CD4-positive, alpha-beta T cell treated with Interleukin-12 subunit alpha and Interleukin-12 subunit beta, for 1 hour (primary cell): ENCODE data around the gene SEMA3D.

Source experiments
- DNase-seq: peaks from one replicate; pipeline ENCODE4 v3.0.0-alpha.2; 2020

SEMA3D gene

DNA sequence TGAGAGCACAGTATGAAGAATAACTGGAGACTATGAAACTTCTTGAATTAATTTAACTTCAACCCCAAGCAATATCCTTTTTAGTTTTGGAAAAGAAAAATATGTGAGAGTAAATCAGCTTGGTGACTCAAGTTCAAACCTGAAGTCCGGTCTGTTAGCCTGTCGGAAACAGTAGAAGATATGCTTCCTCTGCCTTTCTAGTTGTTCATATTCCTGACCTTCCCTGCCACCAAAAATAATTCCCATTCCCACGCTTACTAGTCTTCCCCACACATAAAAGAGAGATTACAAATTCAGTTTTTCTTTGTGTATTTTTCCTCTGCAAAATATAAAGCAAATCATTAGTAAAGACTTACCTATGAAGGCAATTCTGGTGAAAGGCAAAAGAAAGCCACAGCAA, 3.6 kb downstream of the SEMA3D start:
- no peak for DNase-seq

DNA sequence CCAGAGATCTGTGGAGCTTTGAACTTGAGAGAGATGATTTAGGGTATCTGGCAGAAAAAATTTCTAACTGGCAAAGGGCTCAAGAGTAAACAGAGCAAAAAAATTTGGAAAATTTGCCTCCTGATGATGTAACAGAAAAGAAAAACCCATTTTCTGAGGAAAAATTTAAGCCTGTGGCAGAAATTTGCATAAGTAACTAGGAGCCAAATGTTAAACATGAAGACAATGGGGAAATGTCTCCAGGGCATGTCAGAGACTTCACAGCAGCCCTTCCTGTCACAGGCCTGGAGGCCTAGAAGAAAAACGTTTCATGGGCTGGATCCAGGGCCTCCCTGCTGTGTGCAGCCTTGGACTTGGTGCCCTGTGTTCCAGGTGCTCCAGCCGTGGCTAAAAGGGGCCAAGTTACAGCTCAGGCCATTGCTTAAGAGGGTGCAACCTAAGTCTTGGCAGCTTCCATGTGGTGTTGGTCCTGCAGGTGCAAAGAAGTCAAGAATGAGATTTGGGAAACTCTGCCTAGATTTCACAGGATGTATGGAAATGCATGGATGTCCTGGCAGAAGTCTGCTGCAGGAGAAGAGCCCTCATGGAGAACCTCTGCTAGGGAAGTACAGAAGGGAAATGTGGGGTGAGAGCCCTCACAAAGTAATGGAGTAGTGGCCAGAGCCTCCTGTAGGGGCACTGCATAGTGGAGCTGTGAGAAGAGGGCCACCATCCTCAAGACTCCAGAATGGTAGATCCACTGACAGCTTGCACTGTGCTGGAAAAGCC, 8.1 kb downstream of the SEMA3D start:
- DNase-seq, result no peak

DNA sequence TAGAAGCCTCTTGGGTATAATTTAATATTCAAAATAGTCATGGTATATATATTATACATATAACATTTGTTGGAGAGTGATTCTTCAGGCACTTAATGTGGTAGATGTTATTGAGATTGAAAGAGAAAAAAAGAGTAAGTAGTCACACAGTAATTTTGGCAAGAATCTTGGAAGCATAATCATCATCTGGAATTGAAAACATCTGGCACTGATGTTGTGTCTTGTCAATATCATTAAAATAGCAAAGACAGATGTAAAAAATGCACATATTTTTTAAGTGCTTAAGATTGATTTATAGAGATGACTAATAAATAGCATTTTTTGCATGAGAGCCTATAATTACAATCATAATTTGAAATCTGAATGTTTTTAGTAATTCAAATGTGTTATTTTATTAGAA, 9.5 kb downstream of the SEMA3D start:
- DNase-seq, result no peak

DNA sequence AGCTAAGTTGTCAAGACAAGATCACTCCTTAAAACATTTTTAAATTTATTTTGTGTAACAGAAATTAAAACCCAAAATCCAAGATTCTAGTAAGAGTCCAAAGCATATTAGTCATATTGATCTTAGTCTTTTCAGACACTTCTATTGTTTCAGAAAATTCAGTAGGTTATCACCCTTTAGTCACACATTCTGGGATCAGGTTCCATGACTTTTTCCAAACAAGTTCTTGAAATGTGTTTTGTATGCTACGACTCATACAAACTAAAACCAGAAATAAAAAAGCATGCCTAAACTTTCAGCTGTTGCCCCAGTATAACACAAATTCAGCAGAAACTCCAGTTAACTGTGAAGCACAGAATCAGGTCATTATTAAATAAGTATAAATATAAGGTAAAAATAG, 10.7 kb downstream of the SEMA3D start:
- DNase-seq, result no peak

DNA sequence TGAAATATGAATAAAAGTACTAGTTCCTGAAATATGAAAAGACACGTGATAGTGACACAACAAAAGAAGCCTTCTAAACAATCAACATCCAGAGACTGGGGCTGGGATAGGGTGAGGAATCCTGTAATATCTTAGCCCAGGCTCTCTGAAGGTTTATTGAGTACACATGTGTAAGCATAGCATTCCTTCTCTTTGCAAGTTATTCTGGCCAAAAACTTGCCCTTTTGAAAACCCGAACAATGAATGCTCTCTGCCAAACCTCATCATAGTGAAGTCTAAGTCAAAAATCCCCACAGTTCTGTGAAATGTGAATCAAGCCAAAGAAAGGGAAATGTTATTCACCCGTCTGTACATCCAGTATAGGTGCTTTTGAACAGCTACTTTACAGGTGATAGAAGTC, 11.6 kb downstream of the SEMA3D start:
- DNase-seq, result no peak

DNA sequence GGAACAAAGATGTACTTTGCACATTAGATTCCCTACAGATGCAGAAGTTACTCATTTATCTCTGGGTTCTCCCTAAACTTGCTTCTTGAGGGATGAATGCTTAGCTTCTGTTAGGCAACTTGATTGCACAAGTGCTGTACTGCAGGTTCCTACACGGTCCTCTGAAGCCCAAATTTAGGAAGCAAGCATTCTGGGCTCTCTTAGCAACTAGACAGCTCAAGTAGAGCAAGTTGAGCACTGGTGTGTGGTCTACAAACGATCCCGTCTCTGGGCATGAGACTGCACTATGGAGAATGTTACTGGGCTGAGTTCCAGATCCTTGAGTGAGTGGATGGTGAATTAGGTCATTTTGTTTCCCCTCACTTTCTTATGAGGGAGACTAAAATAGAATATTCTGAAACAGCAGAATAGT, 14.3 kb downstream of the SEMA3D start:
- DNase-seq, result no peak

DNA sequence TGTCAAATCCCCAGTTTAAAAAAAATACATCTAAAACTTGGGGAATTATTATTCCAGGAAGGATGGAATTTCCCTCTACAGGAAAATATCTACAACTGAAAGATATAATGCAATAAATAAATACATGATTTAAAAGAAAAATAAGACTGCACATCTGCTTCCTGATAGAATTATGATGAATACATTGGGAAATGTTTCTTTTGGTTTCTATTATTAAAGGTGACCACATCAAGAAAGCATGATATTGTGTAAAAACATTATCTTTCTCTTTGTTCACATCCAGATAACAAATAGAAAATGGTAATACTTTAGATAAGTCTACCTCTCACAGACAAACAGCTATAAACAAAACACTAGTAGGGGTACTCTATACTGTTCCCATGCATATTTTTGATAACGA, 19.2 kb downstream of the SEMA3D start:
- DNase-seq, result no peak

DNA sequence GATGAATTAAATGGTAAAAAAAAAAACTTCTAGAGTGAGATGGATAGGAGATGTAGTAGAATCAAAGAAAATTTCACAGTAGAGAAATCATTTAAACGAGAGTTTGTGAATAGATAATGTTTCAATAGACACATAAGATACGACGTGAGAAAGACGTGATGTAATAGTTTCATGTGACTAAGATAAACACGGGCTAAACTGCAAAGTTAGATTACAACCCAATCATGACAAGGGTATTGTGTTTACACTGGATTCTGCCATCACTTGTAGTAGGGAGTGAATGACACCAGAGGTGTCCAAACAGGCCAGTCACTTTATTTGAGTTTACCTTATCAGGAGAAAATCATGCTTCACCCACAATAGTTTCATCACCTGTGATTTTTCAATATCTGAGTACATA, 21.6 kb downstream of the SEMA3D start:
- DNase-seq, result no peak

DNA sequence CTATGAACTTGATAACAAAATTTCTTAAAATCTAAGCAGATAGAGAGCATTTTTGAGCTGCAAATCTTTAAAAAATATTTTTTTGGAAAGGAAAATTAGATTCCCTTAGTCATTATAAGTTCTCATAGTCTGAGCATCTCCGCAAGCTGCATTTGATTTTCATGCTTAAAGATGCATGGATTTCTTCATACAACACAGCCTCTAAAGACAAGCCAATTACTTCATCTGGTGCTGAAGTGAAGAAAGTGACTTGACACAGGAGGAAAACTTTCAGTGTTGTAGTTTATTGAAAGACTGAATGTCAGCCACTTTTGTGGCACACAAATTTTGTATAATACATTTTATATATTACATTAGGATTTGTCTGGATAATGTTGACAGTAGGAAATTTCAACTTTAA, 22.5 kb downstream of the SEMA3D start:
- DNase-seq, result no peak

DNA sequence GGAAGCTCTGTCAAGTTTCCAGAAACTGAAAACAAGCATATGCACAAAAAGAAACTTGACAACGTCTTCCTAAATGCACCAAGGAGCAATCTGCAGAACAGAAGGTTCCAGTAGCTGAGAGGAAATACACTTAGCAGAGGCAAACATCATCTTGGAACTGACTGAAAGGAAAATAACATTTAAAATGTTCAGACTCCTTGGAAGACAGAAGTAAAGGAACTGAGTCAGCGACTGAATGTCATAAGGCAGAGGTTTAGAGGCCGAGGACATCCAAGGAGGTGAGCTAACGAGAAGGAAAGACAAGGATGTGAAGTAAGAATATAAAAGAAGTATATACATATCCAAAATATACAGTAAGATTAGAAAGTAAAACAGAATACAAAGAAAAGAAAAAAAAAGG, 24.1 kb downstream of the SEMA3D start:
- no peak for DNase-seq

DNA sequence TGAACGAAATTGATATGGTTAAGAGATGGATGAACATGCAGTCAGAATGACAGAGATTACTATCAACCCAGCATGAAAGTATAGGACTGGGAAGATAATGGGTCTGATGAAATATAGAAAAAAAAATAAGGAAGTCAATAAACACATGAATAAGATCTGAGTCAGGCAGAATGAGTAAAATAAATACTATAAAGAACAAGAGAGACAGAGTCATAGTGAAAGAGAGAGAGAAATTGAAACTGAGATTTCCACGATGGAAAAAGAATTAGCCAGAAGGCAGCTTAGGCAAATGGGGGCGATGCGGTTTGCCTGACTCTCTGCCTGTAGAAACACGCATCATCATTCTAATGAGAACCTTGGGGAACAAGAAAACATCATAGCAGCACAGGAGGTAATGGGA, 26.6 kb downstream of the SEMA3D start:
- no peak for DNase-seq

DNA sequence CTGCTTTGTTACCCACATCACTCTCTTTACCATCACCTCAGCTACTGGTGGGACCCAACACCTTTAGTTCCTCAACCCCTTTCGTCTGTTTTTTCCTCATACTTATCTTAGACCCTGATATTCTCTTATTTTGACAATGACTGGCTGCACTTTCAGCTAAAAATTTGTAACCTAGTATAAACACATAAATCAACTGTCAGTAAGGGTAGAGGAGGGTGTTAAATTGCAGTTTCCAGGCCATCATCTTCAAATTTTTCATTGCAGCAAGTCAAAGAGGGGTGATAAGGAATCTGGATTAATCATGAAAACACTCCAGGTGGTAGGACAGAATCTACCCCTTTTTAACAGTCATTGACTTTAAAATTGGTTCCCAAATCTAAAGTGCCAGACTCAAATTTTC, 27.9 kb downstream of the SEMA3D start:
- DNase-seq, result no peak

DNA sequence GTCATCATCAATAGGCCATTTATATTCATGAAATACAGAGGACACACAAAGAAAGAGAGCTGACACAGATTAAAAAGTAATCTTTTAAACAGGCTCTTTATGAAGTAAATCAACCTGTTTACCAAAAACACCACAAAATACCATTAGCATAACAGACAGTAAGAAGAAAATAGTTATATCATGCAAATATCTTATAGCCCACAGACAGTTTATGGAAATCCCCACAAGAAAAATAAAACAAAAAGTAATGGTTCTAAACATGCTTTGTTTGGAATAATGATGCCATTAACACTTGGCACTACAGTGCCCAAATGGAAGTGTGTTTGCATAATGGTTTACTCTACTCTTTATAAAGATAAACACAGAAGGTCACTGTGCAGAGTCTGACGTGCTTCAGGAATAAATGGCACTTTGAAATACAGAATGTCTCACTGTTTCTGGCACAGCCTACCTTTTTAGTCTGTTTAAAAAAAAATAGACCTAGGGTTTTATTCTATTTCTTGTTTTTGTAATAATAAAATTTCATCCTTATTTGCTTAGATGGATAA, 30.1 kb downstream of the SEMA3D start:
- no peak for DNase-seq

DNA sequence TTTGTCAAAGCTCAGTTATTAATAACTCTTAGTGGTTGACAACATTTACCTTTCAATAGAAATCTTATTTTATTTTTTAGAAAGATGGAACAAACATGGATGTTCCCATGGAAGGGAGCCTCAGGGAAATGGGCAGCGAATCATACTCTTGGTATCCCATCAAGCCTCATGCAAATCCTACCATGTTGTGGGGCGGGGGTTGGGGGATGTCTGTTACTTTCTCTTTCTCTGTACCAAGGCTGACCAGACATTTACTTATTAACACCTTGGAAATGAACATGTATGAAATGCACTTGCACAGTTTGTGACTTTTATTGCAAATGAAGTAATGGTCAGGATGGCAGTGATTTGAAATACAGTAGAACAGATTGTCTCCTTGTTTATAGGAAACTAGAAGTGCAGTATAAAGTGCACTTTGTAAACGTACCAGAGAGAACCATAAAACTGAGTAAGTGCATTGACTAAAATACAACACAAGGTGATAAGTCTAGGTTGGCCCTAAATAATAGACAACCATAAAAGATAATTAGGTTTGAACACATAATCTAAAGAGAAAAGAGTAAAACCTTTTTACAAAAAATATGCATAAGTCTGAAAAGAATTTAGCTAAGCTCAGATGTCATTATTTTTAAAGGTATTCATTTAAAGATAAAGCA, 32.4 kb downstream of the SEMA3D start:
- DNase-seq, result no peak

DNA sequence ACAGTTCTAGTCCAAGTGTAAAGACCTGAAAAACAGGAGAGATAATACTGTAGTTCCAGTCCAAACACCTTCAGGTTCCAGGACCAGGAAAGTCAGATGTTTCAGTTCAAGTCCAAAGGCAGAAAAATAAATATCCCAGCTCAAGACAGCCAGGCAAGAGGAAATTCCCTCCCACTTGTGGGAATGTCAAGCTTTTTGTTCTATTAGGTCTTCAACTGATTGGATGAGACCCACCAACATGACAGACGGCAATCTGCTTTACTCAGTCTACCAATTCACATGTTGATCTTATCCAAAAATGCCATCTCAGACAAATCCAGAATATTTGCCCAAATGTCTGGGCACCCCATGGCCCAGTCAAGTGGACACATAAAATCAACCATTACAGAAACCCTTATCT, 33.1 kb downstream of the SEMA3D start:
- DNase-seq, result no peak

DNA sequence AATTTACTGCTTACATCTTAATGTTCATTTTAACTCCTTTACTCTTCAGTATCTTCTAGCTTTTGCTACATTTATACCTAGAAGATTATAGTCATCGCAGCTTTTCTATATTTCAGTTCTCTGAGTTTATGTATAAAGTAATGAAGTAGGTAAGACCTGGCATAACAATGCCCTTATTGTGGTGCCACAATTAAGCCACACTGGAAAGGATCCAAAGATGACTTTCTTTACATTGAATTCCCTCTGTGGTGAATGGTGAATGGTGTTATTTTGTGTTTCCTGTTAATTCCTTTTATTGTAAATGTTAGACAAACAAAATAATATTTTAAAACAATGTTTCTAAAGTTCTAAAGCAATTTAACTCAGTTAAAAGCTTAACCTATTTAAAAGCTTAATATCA, 36.2 kb downstream of the SEMA3D start:
- no peak for DNase-seq

DNA sequence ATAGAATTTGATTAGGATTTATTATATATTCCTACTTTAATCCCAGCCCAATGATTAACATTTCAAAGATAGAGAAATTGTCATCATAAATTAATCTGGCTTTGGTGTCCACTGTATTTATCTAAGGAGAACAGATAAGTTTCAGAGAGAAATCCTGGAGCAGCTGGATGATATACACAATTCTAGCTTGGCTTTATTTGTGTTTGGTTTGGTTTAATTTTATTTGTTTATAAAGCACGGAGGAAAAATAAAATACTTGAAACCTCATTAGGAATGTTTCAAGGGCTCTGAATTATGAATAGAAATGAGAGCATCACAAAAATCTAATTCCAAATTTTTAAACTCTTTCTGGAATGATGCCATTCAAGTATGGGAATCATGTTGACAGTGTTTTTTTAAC, 42.1 kb downstream of the SEMA3D start:
- no peak for DNase-seq

DNA sequence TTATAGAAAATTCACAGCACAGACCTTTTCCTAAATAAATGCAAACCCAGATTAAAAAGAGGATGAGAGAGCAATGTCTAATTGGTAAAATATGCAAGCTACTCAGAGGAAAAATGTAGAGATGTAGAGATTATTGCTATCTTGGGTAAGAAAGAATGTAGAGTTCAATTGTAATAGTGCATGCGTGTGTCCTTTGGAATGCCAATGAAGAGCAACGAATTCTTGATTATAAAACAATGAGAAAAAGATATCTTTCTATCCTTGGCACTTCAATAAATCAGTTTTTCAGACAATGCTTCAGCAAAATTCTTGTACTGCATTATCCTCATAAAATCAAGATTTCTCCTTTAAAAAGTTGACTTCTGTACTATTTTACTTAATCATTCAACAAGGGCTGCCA, 50.9 kb downstream of the SEMA3D start:
- DNase-seq, result no peak

DNA sequence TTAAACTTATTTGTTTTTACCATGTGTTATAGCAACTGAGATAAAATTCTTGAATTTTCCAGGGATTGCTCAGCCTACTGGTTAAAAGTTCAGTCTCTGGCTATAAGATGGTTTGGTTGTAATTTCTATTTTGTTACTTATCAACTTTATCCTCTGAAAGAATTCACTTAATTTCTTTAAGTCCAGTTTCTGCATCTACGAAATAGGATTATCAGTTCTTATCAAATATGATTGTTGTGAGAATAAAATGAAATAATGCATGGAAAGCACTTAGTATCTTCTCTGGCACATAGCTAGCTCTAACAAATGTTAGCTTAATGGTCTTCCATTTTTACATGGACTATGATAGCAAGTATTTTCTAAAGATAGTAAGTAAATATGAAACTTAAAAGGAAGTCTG, 53.3 kb downstream of the SEMA3D start:
- DNase-seq, result no peak

DNA sequence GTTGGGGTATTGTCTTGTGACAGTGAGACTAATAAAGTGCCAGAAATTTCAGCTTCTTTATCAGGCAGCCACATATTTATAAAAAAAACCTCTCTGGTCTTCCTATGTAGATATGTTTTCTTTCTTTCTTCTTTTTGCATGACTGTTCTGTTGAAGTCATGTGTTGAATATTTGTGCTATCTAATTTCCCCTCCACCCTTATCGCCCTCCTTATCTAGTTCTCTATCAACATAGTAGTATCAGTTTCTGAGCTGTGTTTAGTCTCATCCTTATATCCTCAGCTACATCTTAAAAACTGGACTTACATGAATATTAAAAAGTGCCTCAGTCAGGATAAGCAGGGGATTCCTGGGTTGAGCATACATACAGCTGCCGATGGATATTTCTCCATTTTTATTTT, 53.9 kb downstream of the SEMA3D start:
- no peak for DNase-seq

DNA sequence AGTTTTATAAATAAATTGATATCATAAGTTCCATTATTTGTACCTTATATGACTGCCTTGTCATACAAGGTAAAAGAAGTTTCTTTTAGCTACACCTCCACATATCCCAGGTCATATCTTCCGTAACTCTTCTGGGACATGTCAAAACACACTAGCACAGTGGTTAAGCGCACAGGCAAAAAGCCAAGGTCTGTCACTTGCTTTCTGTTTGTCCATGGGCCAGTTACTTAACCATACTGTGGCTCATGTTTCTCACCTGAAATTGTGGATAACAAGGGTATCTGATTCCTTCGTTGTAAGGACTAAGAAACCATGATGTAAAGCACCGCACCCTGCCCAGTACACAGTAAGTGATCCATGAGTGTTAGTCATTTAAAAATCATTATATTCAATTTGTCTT, 56.2 kb downstream of the SEMA3D start:
- DNase-seq, result no peak

DNA sequence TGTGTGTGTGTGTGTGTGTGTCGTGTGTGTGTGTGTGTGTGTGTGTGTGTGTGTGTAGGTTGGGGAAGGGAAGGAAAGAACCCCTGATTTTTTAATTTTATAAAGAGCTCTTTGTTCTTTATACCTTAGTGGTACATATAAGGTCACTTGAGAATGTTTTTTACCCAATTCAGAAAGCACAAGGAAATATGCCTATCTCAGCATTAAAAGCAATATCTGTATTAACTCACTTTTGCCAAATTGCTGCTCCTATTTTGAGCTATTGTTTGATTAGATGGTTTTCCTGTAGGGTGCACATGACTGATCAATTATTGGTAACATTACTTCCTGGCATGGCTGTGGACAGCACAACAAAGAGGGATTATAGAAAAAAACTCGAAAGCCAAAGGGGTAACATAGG, 60.5 kb downstream of the SEMA3D start:
- no peak for DNase-seq

DNA sequence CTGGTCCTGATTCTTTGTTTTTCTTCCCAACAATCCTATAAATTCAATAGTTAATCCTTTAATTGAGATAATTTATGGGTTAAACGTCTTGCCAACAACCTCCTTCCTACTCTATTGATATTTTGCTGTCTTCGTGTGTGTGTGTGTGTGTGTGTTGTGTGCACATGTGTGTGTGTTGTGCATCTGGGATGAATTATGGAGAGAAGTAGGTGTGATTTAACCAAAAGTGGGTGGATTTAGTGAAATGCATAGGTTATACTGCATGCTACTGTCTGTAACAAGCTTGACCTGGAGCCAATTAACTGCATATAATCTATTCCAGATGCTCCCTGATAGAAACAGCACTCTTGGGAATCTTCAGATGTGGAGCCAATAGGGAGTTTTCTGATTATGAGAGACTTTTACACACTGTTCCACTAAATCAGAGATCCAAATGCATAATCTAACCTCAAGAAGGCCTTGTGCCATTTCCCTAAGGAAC, 61.2 kb downstream of the SEMA3D start:
- no peak for DNase-seq

DNA sequence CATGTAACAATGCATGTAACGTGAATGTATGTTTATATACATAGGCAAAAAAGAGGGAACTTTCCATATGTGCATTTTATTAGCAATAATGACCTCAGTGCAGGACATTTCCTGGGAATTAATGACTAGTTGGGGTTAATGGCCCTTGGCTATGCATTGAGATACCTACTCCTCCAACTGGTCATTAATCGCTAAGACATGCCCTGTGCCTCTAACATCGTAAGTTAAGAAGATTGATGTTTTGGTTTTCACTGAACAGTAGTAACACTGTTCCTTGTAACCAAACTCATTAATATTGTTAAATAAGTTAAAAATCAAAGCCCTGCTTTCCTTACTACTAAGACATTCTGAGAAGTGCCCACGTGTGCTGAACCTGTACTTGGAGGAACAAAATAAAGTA, 61.7 kb downstream of the SEMA3D start:
- no peak for DNase-seq

DNA sequence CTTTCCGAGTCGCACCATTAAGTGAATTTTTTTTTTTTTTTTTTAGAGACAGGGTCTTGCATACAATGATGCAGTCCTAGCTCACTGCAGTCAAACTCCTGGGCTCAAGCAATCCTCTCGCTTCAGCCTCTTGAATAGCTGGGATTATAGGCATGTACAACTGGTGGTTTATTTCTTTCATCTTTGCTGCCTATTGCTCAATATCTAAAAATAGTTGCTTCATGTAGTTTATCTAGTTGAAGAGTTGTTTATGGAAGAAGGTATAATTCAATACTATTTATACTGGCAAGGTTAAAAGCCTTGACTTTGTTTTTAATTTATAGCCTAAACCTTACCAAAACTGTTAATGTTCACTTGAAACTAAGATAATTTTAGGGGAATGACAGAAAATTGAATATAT, 66.9 kb downstream of the SEMA3D start:
- DNase-seq, result no peak
